ENCODE results near the gene DLG5.
"Not testable (repeated sequence)": the region's sequence is repeated elsewhere in the genome, so short reads cannot be mapped to it uniquely, and the experiment has no call there.

DLG5 gene

GRCh38 chr10:77784856-77785255, 141.7 kb downstream of the DLG5 start:
- DNase-seq: no peak

- no peak for DNase-seq
Measured at GRCh38 chr10:77782328-77783061, 144.1 kb downstream of the DLG5 start.

GRCh38 chr10:77781451-77782327, 144.9 kb downstream of the DLG5 start:
- no peak for DNase-seq

- DNase-seq: no peak
Measured at GRCh38 chr10:77780180-77780579, 146.4 kb downstream of the DLG5 start.

GRCh38 chr10:77776487-77776886, 150.1 kb downstream of the DLG5 start:
- DNase-seq: no peak

- no peak for DNase-seq
Measured at GRCh38 chr10:77774940-77775391, 151.6 kb downstream of the DLG5 start.

GRCh38 chr10:77773631-77774426, 152.7 kb downstream of the DLG5 start:
- no peak for DNase-seq

- DNase-seq: not testable (repeated sequence)
Measured at GRCh38 chr10:77772852-77773600, 153.5 kb downstream of the DLG5 start.

GRCh38 chr10:77771851-77772250, 154.7 kb downstream of the DLG5 start:
- no peak for DNase-seq

- no peak for DNase-seq
Measured at GRCh38 chr10:77771450-77771849, 155.1 kb downstream of the DLG5 start.

- DNase-seq: no peak
Measured at GRCh38 chr10:77770868-77771175, 155.7 kb downstream of the DLG5 start.

- DNase-seq: no peak
Measured at GRCh38 chr10:77770081-77770867, 156.3 kb downstream of the DLG5 start.

GRCh38 chr10:77768039-77768438, 158.5 kb downstream of the DLG5 start:
- DNase-seq: no peak

GRCh38 chr10:77763453-77764430, 162.8 kb downstream of the DLG5 start:
- no peak for DNase-seq

GRCh38 chr10:77758406-77758805, 168.1 kb downstream of the DLG5 start:
- DNase-seq: not testable (repeated sequence)

GRCh38 chr10:77756319-77757232, 170.0 kb downstream of the DLG5 start:
- peak; percentile 35 for DNase-seq

- no peak for DNase-seq
Measured at GRCh38 chr10:77746047-77746707, 180.4 kb downstream of the DLG5 start.

GRCh38 chr10:77744245-77744644, 182.3 kb downstream of the DLG5 start:
- DNase-seq: no peak

GRCh38 chr10:77742172-77742571, 184.4 kb downstream of the DLG5 start:
- DNase-seq: no peak

Measured in NCI-H774 (cell line).